ENCODE results near the gene SRRM2.

The SRRM2 gene

DNA sequence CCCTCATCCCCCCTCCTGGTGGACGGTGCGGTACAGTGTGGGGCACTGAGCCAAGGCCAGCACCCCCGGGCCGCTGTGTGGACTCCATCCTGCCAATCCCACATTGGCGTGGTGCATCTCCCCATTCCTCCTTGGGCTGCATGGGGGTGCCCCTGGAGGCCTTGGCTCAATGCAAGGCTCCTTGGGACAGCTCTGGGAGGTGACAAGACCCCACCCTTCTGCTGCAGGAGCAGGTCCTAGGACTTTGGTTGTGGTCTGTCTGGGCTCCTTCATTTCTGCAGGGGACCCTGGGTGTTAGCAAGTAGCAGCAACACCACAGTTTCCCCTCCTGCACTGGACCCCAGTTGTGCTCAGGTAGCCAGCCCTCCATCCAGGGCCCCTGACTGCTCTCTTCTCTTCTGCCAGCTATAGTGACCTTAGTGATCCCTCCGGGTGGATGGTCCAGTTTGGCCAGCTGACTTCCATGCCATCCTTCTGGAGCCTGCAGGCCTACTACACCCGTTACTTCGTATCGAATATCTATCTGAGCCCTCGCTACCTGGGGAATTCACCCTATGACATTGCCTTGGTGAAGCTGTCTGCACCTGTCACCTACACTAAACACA is 65.9 kb downstream of the SRRM2 start:
- Mint-ChIP-seq H3K9me3 (no peaks in the 10 kb centered on the region), H3K27me3 (peaks cover 20% of the 10 kb centered on the region), H3K36me3 (no peaks in the 10 kb centered on the region), H3K4me1 (no peaks in the 10 kb centered on the region), H3K27ac (no peak overlapping the region), H3K4me3 (no peak overlapping the region)
- ATAC-seq = no peak

GRCh38 chr16:2819179-2819938 is 66.9 kb downstream of the SRRM2 start:
- H3K36me3 Mint-ChIP-seq = no peaks in the 10 kb centered on the region
- no peaks in the 10 kb centered on the region for H3K4me1 Mint-ChIP-seq
- H3K27ac Mint-ChIP-seq = no peak overlapping the region
- ATAC-seq = no peak
- H3K27me3 Mint-ChIP-seq = peaks cover 20% of the 10 kb centered on the region
- no peak overlapping the region for H3K4me3 Mint-ChIP-seq
- no peaks in the 10 kb centered on the region for H3K9me3 Mint-ChIP-seq

- H3K9me3 Mint-ChIP-seq = no peaks in the 10 kb centered on the region
- H3K27me3 Mint-ChIP-seq = peaks cover 22% of the 10 kb centered on the region
- H3K36me3 Mint-ChIP-seq = no peaks in the 10 kb centered on the region
- H3K4me1 Mint-ChIP-seq = no peaks in the 10 kb centered on the region
- H3K27ac Mint-ChIP-seq = no peak overlapping the region
- ATAC-seq = no peak
- no peak overlapping the region for H3K4me3 Mint-ChIP-seq
Observed at GRCh38 chr16:2819939-2820835, 67.7 kb downstream of the SRRM2 start.
